SK-N-SH treated with all-trans-retinoic acid at 6 μM for 48 hours (cell line): ENCODE results near the gene TMEM139.

Experiments used
- ATAC-seq: fragments of 200-7000 bp; cut with Tn5 transposase; 3 replicates; pipeline ENCODE4 v1.9.1; 2020; ENCODE audit warnings: mild to moderate bottlenecking, moderate library complexity
- ARNTL ChIP-seq: fragments of 450-650 bp; formaldehyde crosslinking; IDR thresholded peaks from 2 replicates; pipeline ENCODE4 v1.5.0; 2020; ENCODE audit warnings: low read depth, mild to moderate bottlenecking, moderate library complexity, borderline replicate concordance
- BACH2 ChIP-seq: fragments of 250-450 bp; sonication (Bioruptor Pico); IDR thresholded peaks from 2 replicates; pipeline ENCODE4 v1.9.0; 2021; ENCODE audit warnings: mild to moderate bottlenecking, borderline replicate concordance
- CSDC2 ChIP-seq: fragments of 250-450 bp; sonication (Bioruptor Pico); IDR thresholded peaks from 2 replicates; pipeline ENCODE4 v1.5.0; 2020; ENCODE audit warnings: mild to moderate bottlenecking, moderate library complexity
- CSRNP3 ChIP-seq: fragments of 250-450 bp; sonication (Bioruptor Pico); IDR thresholded peaks from 2 replicates; pipeline ENCODE4 v1.5.1; 2021; ENCODE audit warnings: mild to moderate bottlenecking, moderate library complexity
- ESRRG ChIP-seq: fragments of 250-450 bp; sonication (Bioruptor Pico); IDR thresholded peaks from 2 replicates; pipeline ENCODE4 v1.6.1; 2021; ENCODE audit warnings: mild to moderate bottlenecking
- GLIS3 ChIP-seq: fragments of 250-450 bp; sonication (Bioruptor Pico); IDR thresholded peaks from 2 replicates; pipeline ENCODE4 v1.5.0; 2020; ENCODE audit warnings: mild to moderate bottlenecking, moderate library complexity
- ISL1 ChIP-seq: fragments of 250-450 bp; sonication (Bioruptor Pico); IDR thresholded peaks from 2 replicates; pipeline ENCODE4 v2.1.2; 2022; ENCODE audit warnings: mild to moderate bottlenecking, moderate library complexity
- PATZ1 ChIP-seq: fragments of 250-450 bp; sonication (Bioruptor Pico); IDR thresholded peaks from 2 replicates; pipeline ENCODE4 v1.8.0; 2020; ENCODE audit warnings: mild to moderate bottlenecking, moderate library complexity, borderline replicate concordance
- PPARA ChIP-seq: fragments of 250-450 bp; sonication (Bioruptor Pico); IDR thresholded peaks from 2 replicates; pipeline ENCODE4 v1.5.0; 2020; ENCODE audit warnings: mild to moderate bottlenecking, borderline replicate concordance
- RARB ChIP-seq: fragments of 250-450 bp; sonication (Bioruptor Pico); IDR thresholded peaks from 2 replicates; pipeline ENCODE4 v1.8.0; 2021; ENCODE audit warnings: mild to moderate bottlenecking, moderate library complexity
- SNAI2 ChIP-seq: fragments of 250-450 bp; sonication (Bioruptor Pico); IDR thresholded peaks from 2 replicates; pipeline ENCODE4 v1.5.0; 2020; ENCODE audit warnings: mild to moderate bottlenecking, moderate library complexity
- TCF4 ChIP-seq: fragments of 250-450 bp; sonication (Bioruptor Pico); IDR thresholded peaks from 2 replicates; pipeline ENCODE4 v1.8.0; 2021; ENCODE audit warnings: mild to moderate bottlenecking, moderate library complexity, borderline replicate concordance
- TSHZ2 ChIP-seq: fragments of 250-450 bp; sonication (Bioruptor Pico); IDR thresholded peaks from 2 replicates; pipeline ENCODE4 v1.5.0; 2020; ENCODE audit warnings: mild to moderate bottlenecking, moderate library complexity
- ZC3H10 ChIP-seq: fragments of 250-450 bp; sonication (Bioruptor Pico); IDR thresholded peaks from 2 replicates; pipeline ENCODE4 v1.5.1; 2021; ENCODE audit warnings: mild to moderate bottlenecking, moderate library complexity
- ZFP3 ChIP-seq: fragments of 250-450 bp; sonication (Bioruptor Pico); IDR thresholded peaks from 2 replicates; pipeline ENCODE4 v1.5.0; 2020; ENCODE audit warnings: mild to moderate bottlenecking, moderate library complexity
- ZFP30 ChIP-seq: fragments of 450-650 bp; formaldehyde crosslinking; IDR thresholded peaks from 2 replicates; pipeline ENCODE4 v1.5.0; 2022; ENCODE audit warnings: mild to moderate bottlenecking, moderate library complexity
- ZNF565 ChIP-seq: fragments of 450-650 bp; formaldehyde crosslinking; conservative IDR thresholded peaks from 2 replicates; pipeline ENCODE4 v1.5.0; 2020; ENCODE audit warnings: low read depth, mild to moderate bottlenecking, moderate library complexity
- ZNF70 ChIP-seq: fragments of 450-650 bp; formaldehyde crosslinking; IDR thresholded peaks from 2 replicates; pipeline ENCODE4 v1.5.0; 2020; ENCODE audit warnings: mild to moderate bottlenecking, moderate library complexity
- ZNF8 ChIP-seq: fragments of 450-650 bp; formaldehyde crosslinking; IDR thresholded peaks from 2 replicates; pipeline ENCODE4 v1.5.0; 2020; ENCODE audit warnings: mild to moderate bottlenecking, moderate library complexity
- TF ChIP-seq, protein P1 (sequence below): fragments of 250-450 bp; sonication (Bioruptor Pico); IDR thresholded peaks from 2 replicates; pipeline ENCODE4 v1.5.1; 2020; ENCODE audit warnings: low read depth, mild to moderate bottlenecking, moderate library complexity
- TF ChIP-seq, protein P2 (sequence below): fragments of 250-450 bp; sonication (Bioruptor Pico); IDR thresholded peaks from 2 replicates; pipeline ENCODE4 v1.8.0; 2021; ENCODE audit warnings: low read depth, mild to moderate bottlenecking, moderate library complexity, borderline replicate concordance

TMEM139 gene

DNA sequence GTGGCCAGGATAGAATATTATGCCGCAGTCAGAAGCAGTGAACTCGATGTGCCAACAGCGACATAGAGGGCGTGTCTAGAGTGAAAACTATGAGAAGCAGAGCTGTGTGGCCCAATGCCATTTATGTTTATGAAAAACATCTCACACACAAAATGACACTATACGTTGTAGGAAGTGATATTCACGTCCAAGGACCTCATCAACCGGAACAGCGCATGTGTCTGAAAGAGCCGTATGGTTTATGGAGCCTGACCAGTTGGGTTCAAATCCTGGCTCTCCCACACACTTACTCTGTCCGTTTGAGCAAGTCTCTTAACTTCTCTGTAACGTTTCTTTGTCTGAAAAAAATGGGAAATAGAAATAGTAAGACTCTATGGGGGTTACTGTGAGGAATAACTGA lies 42.5 kb upstream of the TMEM139 start:
- ATAC-seq = no peak

DNA sequence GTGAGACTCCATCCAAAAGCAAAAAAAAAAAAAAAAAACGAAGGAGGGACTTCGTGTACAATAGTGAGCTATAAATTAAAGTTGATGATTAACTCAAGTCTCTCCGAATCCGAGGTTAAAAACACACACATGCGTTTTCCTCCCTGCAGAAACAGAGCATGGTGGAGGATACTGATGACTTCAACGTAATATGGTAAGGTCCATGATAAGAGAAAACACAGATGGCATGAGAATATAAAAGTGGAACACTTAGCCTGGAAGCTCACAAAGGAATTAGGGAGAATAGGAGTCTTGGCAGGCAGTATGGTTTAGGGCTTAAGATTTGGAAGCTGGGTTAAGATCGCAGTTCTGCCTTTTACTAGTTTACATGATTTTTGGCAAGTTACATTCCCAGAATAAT lies 41.6 kb upstream of the TMEM139 start:
- TF ChIP-seq SNAI2 = no peak
- no peak for TF ChIP-seq GLIS3 (CRISPR knock-in tag)
- no peak for TF ChIP-seq ZFP30
- TF ChIP-seq ZC3H10 (CRISPR knock-in tag) = no peak
- TF ChIP-seq ZNF70 = no peak
- TF ChIP-seq BACH2 (CRISPR knock-in tag) = no peak
- TF ChIP-seq PPARA = no peak
- no peak for TF ChIP-seq ZNF565
- no peak for TF ChIP-seq ZFP3 (CRISPR knock-in tag)
- no peak for TF ChIP-seq RARB
- TF ChIP-seq ARNTL (CRISPR knock-in tag) = no peak
- TF ChIP-seq TSHZ2 = no peak
- TF ChIP-seq CSRNP3 (CRISPR knock-in tag) = no peak
- TF ChIP-seq, protein P1, sequence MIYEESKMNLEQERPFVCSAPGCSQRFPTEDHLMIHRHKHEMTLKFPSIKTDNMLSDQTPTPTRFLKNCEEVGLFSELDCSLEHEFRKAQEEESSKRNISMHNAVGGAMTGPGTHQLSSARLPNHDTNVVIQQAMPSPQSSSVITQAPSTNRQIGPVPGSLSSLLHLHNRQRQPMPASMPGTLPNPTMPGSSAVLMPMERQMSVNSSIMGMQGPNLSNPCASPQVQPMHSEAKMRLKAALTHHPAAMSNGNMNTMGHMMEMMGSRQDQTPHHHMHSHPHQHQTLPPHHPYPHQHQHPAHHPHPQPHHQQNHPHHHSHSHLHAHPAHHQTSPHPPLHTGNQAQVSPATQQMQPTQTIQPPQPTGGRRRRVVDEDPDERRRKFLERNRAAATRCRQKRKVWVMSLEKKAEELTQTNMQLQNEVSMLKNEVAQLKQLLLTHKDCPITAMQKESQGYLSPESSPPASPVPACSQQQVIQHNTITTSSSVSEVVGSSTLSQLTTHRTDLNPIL (CRISPR knock-in tag) = no peak
- no peak for TF ChIP-seq ZNF8 (CRISPR knock-in tag)
- no peak for ATAC-seq

More for the DNA sequence above, 42.5 kb upstream of the TMEM139 start:
- no peak for TF ChIP-seq ZNF8 (CRISPR knock-in tag)
- TF ChIP-seq ZNF565 = no peak
- TF ChIP-seq ZFP30 = no peak
- TF ChIP-seq ZFP3 (CRISPR knock-in tag) = no peak
- TF ChIP-seq BACH2 (CRISPR knock-in tag) = no peak
- TF ChIP-seq SNAI2 = no peak
- TF ChIP-seq ESRRG (CRISPR knock-in tag) = no peak
- TF ChIP-seq RARB = no peak
- no peak for TF ChIP-seq ZC3H10 (CRISPR knock-in tag)
- no peak for TF ChIP-seq CSDC2 (CRISPR knock-in tag)
- TF ChIP-seq, protein P2, sequence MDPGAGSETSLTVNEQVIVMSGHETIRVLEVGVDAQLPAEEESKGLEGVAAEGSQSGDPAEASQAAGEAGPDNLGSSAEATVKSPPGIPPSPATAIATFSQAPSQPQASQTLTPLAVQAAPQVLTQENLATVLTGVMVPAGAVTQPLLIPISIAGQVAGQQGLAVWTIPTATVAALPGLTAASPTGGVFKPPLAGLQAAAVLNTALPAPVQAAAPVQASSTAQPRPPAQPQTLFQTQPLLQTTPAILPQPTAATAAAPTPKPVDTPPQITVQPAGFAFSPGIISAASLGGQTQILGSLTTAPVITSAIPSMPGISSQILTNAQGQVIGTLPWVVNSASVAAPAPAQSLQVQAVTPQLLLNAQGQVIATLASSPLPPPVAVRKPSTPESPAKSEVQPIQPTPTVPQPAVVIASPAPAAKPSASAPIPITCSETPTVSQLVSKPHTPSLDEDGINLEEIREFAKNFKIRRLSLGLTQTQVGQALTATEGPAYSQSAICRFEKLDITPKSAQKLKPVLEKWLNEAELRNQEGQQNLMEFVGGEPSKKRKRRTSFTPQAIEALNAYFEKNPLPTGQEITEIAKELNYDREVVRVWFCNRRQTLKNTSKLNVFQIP (CRISPR knock-in tag) = no peak
- no peak for TF ChIP-seq PPARA
- TF ChIP-seq GLIS3 (CRISPR knock-in tag) = no peak
- no peak for TF ChIP-seq ZNF70
- no peak for TF ChIP-seq TCF4 (CRISPR knock-in tag)

GRCh38 chr7:143243614-143244013 lies 41.1 kb upstream of the TMEM139 start:
- TF ChIP-seq ZFP30 (no peak), ZNF8 (CRISPR knock-in tag) (no peak), ARNTL (CRISPR knock-in tag) (no peak), GLIS3 (CRISPR knock-in tag) (no peak), BACH2 (CRISPR knock-in tag) (no peak), ZC3H10 (CRISPR knock-in tag) (no peak), ISL1 (CRISPR knock-in tag) (no peak), PATZ1 (CRISPR knock-in tag) (no peak), TSHZ2 (no peak), CSDC2 (CRISPR knock-in tag) (no peak), TCF4 (CRISPR knock-in tag) (no peak), ZNF70 (no peak), ZFP3 (CRISPR knock-in tag) (no peak)
- TF ChIP-seq, protein P2 (CRISPR knock-in tag) = no peak
- TF ChIP-seq, protein P1 (CRISPR knock-in tag) = no peak
- no peak for ATAC-seq
